ENCODE results near the gene COPG1.

- TF ChIP-seq, protein P1, sequence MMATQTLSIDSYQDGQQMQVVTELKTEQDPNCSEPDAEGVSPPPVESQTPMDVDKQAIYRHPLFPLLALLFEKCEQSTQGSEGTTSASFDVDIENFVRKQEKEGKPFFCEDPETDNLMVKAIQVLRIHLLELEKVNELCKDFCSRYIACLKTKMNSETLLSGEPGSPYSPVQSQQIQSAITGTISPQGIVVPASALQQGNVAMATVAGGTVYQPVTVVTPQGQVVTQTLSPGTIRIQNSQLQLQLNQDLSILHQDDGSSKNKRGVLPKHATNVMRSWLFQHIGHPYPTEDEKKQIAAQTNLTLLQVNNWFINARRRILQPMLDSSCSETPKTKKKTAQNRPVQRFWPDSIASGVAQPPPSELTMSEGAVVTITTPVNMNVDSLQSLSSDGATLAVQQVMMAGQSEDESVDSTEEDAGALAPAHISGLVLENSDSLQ (IDR thresholded peaks at IDR 0.05), result no peak
- TF ChIP-seq SP1 (IDR thresholded peaks at IDR 0.05) (no peak), BHLHE40 (IDR thresholded peaks at IDR 0.05; ENCODE audit: borderline replicate concordance) (no peak), ZNF384 (IDR thresholded peaks at IDR 0.05) (no peak), SUZ12 (IDR thresholded peaks at IDR 0.05) (no peak), FOXM1 (IDR thresholded peaks at IDR 0.05; ENCODE audit: borderline replicate concordance) (no peak), TARDBP (IDR thresholded peaks at IDR 0.05) (no peak), ELF4 (IDR thresholded peaks at IDR 0.05) (no peak), ARNT (IDR thresholded peaks at IDR 0.05) (no peak), HDGF (IDR thresholded peaks at IDR 0.05; ENCODE audit: borderline replicate concordance) (no peak), L3MBTL2 (conservative IDR thresholded peaks at IDR 0.05) (no peak), NFRKB (IDR thresholded peaks at IDR 0.05) (no peak), CTBP1 (IDR thresholded peaks at IDR 0.05; ENCODE audit: borderline replicate concordance) (no peak), FOXK2 (IDR thresholded peaks at IDR 0.05) (no peak)
Measured at GRCh38 chr3:129325383-129325782, 76.0 kb downstream of the COPG1 start.
